HepG2 (cell line): ENCODE results near the gene CES3. TPM values are rescaled to one million over a fixed set of nuclear protein-coding genes. Genes with fewer than 3 reads are reported as not detected.
A peak's percentile ranks its signal among the peaks of the same experiment; 100 is the strongest.

Source experiments
- CAMTA2 ChIP-seq: sonication (generic); formaldehyde crosslinking; IDR thresholded peaks from 2 replicates; pipeline ENCODE4 v1.4.0; 2020; ENCODE audit warnings: mild to moderate bottlenecking, missing genetic modification reagents, borderline replicate concordance
- FUBP1 ChIP-seq: sonication (generic); formaldehyde crosslinking; IDR thresholded peaks from 2 replicates; pipeline ENCODE4 v1.5.1; 2020; ENCODE audit warnings: missing genetic modification reagents, mild to moderate bottlenecking, borderline replicate concordance
- GRHL1 ChIP-seq: sonication (generic); formaldehyde crosslinking; conservative IDR thresholded peaks from 2 replicates; pipeline ENCODE4 v1.8.0; 2022; ENCODE audit warnings: missing genetic modification reagents
- KDM2A ChIP-seq: sonication (generic); formaldehyde crosslinking; IDR thresholded peaks from 2 replicates; pipeline ENCODE4 v1.4.0; 2020; ENCODE audit warnings: low read depth, missing genetic modification reagents, borderline replicate concordance
- POGK ChIP-seq: sonication (generic); formaldehyde crosslinking; conservative IDR thresholded peaks from 2 replicates; pipeline ENCODE4 v1.8.0; 2022; ENCODE audit warnings: mild to moderate bottlenecking, moderate library complexity, missing genetic modification reagents
- TBX3 ChIP-seq: fragments of 450-650 bp; IDR thresholded peaks from 2 replicates; pipeline ENCODE4 v1.6.1; 2017; ENCODE audit warnings: antibody characterized with exemption, mild to moderate bottlenecking, inconsistent platforms, borderline replicate concordance
- ZBTB4 ChIP-seq: sonication (generic); formaldehyde crosslinking; IDR thresholded peaks from 2 replicates; pipeline ENCODE4 v1.4.0; 2020; ENCODE audit warnings: missing genetic modification reagents, mild to moderate bottlenecking, borderline replicate concordance
- ZNF251 ChIP-seq: sonication (generic); formaldehyde crosslinking; IDR thresholded peaks from 2 replicates; pipeline ENCODE4 v1.9.0; 2021; ENCODE audit warnings: mild to moderate bottlenecking, missing genetic modification reagents
- ZNF609 ChIP-seq: sonication (generic); formaldehyde crosslinking; IDR thresholded peaks from 2 replicates; pipeline ENCODE4 v1.4.0; 2020; ENCODE audit warnings: mild to moderate bottlenecking, missing genetic modification reagents, borderline replicate concordance
- ZUFSP ChIP-seq: sonication (generic); formaldehyde crosslinking; IDR thresholded peaks from 2 replicates; pipeline ENCODE4 v1.9.0; 2021; ENCODE audit warnings: missing genetic modification reagents, mild to moderate bottlenecking, borderline replicate concordance
- polyA plus RNA-seq, 8 experiments: library from polyadenylated mRNA; depleted of rRNA in 3 of 8; stranded (reverse) in 7 of 8; unstranded in 1 of 8; fragments of >200 nt; fragmentation: Illumina TruSeq in 4 of 8; extraction: Trizol in 4 of 8; gene quantifications; 2 replicates each; pipeline versions ENCODE4 v1.2.1 to v1.2.3, GENCODE V29; 2011 to 2016; ENCODE audit warnings: low read depth in 4 of 8, missing spikeins in 1 of 8, mixed read lengths in 1 of 8; ENCODE audit not compliant: insufficient read depth in 1 of 8
- total RNA-seq, 5 experiments: library from RNA; depleted of rRNA; stranded (reverse); fragments of >200 nt; fragmentation: Illumina TruSeq; extraction: Trizol; gene quantifications; 2 replicates each; pipeline ENCODE4 v1.2.3, GENCODE V29; 2016; ENCODE audit warnings: low read depth in 1 of 5

The CES3 gene
- total and polyA plus RNA-seq, 2 of the 13 experiments (the other 11 are each of a cell fraction or from before 2014, with no cell fraction given), result 6.6 to 17.4 TPM

- no peak for TF ChIP-seq ZBTB4 (CRISPR knock-in tag)
- TF ChIP-seq POGK (CRISPR knock-in tag), result no peak
- 0 out of 2 replicates have a peak, but pooled peaks have one; percentile 61 for TF ChIP-seq CAMTA2 (CRISPR knock-in tag)
- no peak for TF ChIP-seq GRHL1 (CRISPR knock-in tag)
- TF ChIP-seq FUBP1 (CRISPR knock-in tag), result no peak
- TF ChIP-seq TBX3, result no peak
- TF ChIP-seq KDM2A (CRISPR knock-in tag), result peak; percentile 41; the same call in 1 of the 2 replicates
- TF ChIP-seq ZUFSP (CRISPR knock-in tag), result no peak
- TF ChIP-seq ZNF609, result no peak
- TF ChIP-seq ZNF251, result no peak
These were observed 42.1 kb upstream of the CES3 start, which contains the start of gene CDH16 (continued) for GRCh38 chr16:66918803-66919568.
